ENCODE results near the gene ZNF879.

Gene ZNF879

GRCh38 chr5:179055841-179056240 lies 32.2 kb downstream of the ZNF879 start:
- FAIRE-seq (no peak), DNase-seq (ENCODE audit: insufficient read length, low spot score) (no peak)
- no peak for TF ChIP-seq POLR2A (IDR thresholded peaks at IDR 0.05; ENCODE audit: low read depth, low read length)

GRCh38 chr5:179060116-179061008 lies 36.8 kb downstream of the ZNF879 start, which contains the start of gene ZNF354C:
ZNF354C (plus strand) TSS chr5:179060373; CDS start chr5:179062069, 1,696 bp downstream.
- FAIRE-seq (no peak), DNase-seq (ENCODE audit: insufficient read length, low spot score) (no peak)
- no peak for TF ChIP-seq POLR2A (IDR thresholded peaks at IDR 0.05; ENCODE audit: low read depth, low read length)

GRCh38 chr5:179061025-179061424 lies 37.4 kb downstream of the ZNF879 start:
- no peak for TF ChIP-seq POLR2A (IDR thresholded peaks at IDR 0.05; ENCODE audit: low read depth, low read length)
- FAIRE-seq (no peak), DNase-seq (ENCODE audit: insufficient read length, low spot score) (no peak)

- TF ChIP-seq POLR2A (IDR thresholded peaks at IDR 0.05; ENCODE audit: low read depth, low read length): no peak
- no peak for FAIRE-seq
- DNase-seq (ENCODE audit: insufficient read length, low spot score): no peak
Measured at GRCh38 chr5:179065703-179066102, 42.1 kb downstream of the ZNF879 start.

- TF ChIP-seq POLR2A (IDR thresholded peaks at IDR 0.05; ENCODE audit: low read depth, low read length): no peak
- no peak for DNase-seq (ENCODE audit: insufficient read length, low spot score)
- FAIRE-seq: no peak
Measured at GRCh38 chr5:179079165-179079987, 55.8 kb downstream of the ZNF879 start.

GRCh38 chr5:179080724-179081123 lies 57.1 kb downstream of the ZNF879 start:
- DNase-seq (ENCODE audit: insufficient read length, low spot score) (no peak), FAIRE-seq (no peak)
- no peak for TF ChIP-seq POLR2A (IDR thresholded peaks at IDR 0.05; ENCODE audit: low read depth, low read length)

Measured in H54 (cell line).